GM21717 (cell line): Measurements from ENCODE around the gene HELZ.

Experiments used
- ATAC-seq: cut with Tn5 transposase; IDR thresholded peaks from one replicate; pipeline ENCODE4 v1.9.1; 2021; ENCODE audit warnings: mild to moderate bottlenecking, moderate library complexity; ENCODE audit not compliant: unreplicated experiment

Gene HELZ

DNA sequence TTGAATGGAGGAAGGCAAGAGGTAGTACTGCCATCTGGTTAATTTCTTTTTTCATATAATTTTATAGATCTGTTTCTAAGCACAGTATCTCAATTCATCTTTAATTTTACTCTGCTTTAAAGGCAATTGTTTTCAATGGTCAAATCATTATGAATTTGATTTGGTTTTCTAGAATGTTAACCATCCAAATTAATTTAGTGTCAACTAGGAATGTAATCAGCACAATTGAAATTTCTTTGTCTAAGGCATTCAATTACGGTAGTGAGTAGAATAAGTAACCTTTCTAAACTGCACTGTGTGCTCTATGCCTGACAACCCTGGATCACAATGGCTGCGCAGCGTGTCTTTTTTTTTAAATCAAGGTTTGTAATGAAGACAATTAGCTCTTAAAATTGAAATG, 156.4 kb downstream of the HELZ start:
- no peak for ATAC-seq

DNA sequence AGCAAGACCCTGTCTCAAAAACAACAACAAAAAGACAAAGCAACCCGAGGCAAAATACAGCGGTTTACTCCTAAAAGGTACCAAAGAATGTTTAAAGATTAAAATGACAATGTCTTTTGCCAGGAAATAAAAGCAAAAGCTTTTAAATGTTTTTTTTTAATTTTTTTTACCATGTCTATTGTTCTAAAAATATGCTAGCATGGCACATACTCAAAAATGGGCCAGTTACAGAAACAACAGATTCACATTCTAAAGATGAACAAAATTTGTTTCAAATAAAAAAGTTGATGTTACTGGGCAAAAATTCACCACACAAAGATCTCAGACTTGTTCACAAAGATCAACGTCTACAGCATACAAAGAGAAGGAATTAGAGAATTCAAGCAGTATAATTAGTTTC, 159.6 kb downstream of the HELZ start:
- ATAC-seq, result no peak

- peak; percentile 86 for ATAC-seq
These were observed 162.9 kb downstream of the HELZ start for GRCh38 chr17:67082107-67082506.

- ATAC-seq, result no peak
These were observed 164.2 kb downstream of the HELZ start for GRCh38 chr17:67080804-67081203.

DNA sequence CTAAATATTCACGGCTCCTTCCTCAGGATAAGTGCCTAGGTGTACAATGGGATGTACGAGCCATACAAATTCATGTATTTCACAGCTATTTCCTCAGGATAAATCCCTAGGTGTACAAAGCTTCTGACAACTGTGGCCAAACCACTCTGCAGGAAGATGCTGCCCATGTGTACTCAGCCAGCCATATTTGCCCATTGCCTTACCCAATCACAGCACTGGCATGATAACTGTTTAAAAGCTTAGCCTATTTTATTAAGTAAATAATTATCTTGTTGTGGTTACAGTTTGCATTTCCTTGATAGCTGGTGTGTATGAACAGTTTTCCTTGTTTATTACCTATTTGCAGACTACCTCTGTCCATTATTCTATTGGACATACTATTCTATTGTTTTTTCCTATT, 165.5 kb downstream of the HELZ start:
- no peak for ATAC-seq

DNA sequence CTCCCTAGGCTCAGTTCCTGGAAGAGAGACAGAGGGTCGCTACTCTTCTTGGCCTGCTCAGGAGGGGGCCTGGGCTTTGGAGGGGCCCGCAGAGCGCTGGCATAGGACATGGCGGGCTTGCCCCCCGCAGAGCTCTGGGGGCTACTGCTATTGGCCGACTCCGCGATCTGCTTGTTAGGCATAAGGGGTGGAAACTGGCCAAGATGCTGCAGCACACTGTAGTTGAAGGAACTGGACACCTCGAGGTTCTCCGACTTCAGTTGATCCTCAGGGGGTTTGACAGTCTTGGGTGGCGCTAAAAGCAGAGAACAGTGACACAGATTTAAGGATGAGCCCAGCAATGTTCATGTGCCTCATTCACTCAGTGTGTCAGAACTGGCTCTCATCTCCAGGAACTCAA, 166.7 kb downstream of the HELZ start:
- ATAC-seq, result no peak

DNA sequence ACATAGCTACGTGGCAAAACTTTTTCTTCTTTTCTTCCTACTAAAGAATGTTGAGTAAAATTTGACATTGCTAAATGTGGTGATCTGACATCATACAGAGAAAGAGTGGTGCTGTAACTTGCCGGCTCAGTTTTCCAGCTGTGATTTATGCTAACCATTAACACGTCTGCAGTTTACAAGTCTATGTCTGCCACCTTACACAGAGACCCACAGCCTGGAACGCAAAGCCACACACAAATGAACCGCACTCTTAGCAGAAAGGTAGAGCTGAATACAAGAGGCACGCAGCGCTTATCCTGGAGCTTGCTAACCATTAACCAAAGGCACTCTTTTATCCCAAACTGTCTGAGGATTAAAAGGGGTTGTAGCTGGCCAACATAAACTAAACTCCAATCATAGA, 168.7 kb downstream of the HELZ start:
- ATAC-seq, result no peak

GRCh38 chr17:67074781-67075180, 170.2 kb downstream of the HELZ start:
- ATAC-seq, result no peak

DNA sequence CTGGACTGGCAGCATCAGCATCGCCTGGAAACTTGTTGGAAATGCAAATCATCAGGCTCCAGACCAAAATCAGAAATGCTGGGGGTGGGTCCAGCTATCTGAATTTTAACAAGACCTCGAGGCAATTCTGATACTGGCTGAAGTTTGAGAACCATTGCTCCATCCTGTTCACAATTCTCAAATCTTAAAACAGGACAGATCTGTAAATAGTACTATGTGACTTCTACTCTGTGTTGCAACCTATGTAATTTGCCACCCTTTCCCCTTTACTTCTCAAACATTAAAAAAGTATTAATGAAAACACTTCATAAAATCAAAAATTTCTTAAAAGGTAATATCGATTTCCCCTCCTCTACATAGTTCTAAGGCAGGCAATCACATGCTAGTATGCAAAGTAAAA, 172.1 kb downstream of the HELZ start:
- no peak for ATAC-seq

DNA sequence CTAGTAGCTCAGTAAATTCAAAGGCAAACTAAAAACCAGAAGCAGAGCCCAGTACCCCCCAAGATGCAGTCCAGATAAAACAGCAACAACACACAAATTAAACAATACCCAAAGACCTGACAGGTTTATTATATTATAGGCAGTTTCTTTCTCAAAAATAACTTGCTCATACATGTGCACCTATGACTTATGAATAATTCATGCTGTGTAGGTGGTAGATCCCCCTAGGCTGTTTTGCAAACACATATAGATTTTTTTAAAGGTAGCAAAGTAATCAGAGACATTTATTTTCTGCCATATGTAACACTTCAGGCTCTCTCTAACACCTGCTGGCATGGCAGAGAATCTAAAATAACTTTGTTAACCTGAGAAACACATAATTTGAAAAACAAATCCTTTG, 173.4 kb downstream of the HELZ start:
- no peak for ATAC-seq

GRCh38 chr17:67069603-67070136, 175.3 kb downstream of the HELZ start:
- no peak for ATAC-seq

GRCh38 chr17:67068999-67069398, 176.0 kb downstream of the HELZ start:
- ATAC-seq, result no peak

- ATAC-seq, result no peak
These were observed 177.2 kb downstream of the HELZ start for GRCh38 chr17:67067571-67068482.

DNA sequence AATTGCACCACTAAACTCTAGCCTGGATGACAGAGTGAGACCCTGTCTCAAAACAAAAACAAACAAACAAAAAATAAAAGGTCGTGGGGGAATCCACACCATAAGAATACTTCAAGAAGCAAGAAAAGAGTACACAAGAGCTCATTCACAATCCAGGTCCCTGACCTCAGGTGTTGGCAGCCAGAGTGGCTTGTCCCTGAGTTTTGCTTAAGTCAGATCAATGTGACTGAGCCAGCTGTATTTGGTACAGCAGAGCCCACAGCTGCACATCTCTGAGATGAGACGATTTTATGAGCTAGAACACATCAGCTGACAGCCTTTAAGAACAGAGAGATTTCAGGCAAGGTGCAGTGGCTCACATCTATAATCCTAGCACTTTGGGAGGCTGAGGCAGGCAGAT, 178.3 kb downstream of the HELZ start:
- ATAC-seq, result no peak

DNA sequence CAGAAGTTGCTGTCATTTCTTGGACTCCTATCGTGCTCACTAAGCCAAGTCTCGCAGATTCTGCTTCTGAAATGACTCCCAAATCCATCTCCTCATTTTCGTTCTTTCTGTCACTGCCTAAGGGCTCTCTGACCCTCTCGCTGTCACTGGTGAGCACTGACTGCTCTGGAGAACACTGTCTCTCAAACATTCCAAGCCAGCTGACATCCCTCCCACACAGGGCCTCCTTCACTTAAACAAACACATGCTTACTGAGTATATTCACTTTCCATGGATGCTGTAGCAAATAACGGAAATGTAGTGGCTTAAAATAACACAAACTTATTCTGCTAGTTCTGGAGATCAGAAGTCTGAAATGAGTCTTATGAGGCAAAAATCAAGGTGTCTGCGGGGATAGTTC, 181.9 kb downstream of the HELZ start:
- no peak for ATAC-seq

DNA sequence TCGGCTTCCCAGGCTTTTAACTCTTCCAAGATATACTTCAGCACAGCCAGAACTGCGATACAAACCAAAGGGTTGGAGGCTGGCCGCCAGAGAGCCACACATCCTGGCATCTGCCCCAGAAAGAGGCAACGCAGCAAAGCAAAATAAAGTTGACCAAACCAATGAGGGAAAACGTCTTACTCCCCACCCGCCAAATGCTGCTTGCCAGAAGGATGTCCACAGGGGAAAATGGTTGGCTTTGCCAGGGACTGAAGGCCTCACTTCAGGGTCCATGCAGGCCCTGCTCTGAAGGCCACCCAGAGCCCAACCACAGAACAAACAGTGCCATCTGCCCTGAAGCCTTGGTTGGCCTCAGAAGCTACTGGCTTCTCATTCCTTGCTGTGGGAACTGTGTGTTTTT, 185.6 kb downstream of the HELZ start:
- no peak for ATAC-seq

GRCh38 chr17:67058036-67058435, 187.0 kb downstream of the HELZ start:
- no peak for ATAC-seq

GRCh38 chr17:67056746-67057490, 188.1 kb downstream of the HELZ start:
- ATAC-seq, result no peak

DNA sequence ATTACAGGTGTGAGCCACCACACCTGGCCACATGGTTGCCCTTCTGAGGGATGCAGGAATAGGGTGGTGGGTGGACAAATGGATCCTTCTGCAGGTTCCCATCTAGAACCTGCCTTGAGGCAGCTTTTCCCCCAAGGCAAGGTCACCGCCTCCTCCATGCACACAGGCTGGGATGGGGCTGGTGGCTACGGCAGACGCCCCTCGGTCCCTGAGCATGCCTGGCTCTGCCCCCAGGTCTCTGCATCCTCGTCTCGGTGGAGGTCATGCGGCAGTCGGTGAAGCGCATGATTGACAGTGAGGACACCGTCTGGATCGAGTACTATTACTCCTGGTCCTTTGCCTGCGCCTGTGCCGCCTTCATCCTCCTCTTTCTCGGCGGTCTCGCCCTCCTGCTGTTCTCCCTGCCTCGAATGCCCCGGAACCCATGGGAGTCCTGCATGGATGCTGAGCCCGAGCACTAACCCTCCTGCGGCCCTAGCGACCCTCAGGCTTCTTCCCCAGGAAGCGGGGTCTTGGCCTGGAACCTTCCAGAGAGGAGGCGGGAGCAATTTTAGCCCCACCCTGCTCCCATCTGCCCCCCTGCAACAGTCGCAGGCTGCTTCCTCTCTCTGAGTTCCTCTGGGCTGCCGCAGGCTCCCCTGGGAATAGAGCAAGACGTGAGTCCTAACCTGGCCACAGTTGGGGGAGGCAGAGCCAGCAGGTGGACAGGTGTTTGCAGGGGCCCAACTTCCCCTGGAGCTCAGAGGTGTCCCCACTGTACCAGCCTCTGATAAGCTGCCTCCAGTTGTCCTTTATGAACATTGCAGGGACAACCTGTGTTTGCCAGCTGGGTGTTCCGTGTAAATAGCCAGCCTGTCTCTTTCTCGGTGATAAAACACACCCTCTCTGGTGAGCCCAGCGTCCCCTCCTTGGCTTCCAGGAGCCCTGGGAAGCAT, 188.9 kb downstream of the HELZ start:
- no peak for ATAC-seq

DNA sequence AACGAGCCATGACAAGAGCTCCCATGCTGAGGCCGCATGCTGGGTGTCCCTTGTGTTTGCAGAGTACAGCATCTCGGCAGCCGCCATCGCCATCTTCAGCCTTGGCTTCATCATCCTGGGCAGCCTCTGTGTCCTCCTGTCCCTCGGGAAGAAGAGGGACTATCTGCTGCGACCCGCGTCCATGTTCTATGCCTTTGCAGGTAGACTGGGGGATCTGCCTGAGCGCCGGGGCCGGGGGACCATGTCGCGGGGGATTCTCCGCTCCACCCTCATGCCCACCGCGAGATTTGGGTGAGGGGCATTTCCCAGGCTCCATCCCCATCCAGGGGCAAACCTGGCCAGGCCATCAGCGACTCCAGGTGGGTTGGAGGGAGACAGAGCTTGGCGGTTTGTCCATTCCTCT, 190.0 kb downstream of the HELZ start:
- ATAC-seq, result no peak

DNA sequence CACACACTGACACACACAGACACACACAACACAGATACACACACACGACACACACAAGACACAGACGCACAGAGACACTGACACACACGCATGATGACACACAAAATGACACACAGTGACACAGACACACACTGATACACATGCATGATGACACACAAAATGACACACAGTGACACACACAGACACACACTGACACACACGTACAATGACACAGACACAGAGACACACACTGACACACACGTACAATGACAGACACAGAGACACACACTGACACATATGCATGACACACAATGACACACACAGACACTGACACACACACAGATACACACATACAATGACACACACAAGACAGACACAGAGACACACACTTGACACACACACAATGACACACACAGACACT, 190.4 kb downstream of the HELZ start:
- no peak for ATAC-seq
